HG02588 (cell line): ENCODE measurements around the gene KIF26B.
"Not testable (repeated sequence)": the region's sequence is repeated elsewhere in the genome, so short reads cannot be mapped to it uniquely, and the experiment has no call there.

Source experiments
- ATAC-seq: cut with Tn5 transposase; IDR thresholded peaks from one replicate; pipeline ENCODE4 v1.9.1; 2021; ENCODE audit warnings: mild to moderate bottlenecking, moderate library complexity; ENCODE audit not compliant: unreplicated experiment

Gene KIF26B

GRCh38 chr1:245313576-245313975 is 158.8 kb downstream of the KIF26B start:
- ATAC-seq, result no peak

GRCh38 chr1:245316784-245317183 is 162.0 kb downstream of the KIF26B start:
- ATAC-seq, result no peak

DNA sequence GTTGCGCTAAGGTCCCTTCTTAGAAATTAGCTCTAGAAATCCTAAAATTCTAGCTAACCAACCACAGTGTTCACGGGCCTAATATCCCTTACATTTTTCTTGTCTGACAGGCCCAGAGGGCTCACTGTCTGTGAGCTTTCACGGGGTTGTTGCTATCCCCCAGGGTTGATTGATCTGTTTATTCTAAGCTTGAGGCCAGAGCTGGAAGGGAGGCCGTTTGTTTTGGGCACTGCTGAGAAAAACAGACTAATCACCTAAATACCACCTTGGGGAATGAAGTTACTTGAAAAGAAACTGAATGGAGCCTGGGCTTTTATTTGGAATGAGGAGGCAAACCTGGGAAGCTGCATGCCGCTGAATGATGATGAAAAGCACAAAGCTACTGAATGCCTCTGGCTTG is 162.4 kb downstream of the KIF26B start:
- ATAC-seq, result no peak

DNA sequence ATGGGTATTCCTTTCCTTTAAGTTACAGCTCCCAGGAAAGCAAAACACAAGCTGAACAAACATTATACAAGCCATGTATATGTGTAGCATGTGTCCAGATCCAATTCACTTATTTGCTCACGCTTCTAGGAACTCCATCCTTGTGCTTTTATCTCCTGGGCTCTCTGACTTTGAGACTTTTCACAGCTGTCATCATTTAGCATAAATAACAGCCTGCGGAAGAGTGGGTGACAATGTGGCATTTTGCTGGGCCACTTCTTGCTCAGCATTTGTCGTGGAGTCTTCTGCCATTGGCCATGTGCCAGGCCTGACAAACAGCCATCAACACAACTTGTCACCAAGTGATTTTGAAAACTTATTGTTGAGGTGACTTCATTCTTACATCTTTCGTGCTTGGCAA is 164.3 kb downstream of the KIF26B start:
- no peak for ATAC-seq

- no peak for ATAC-seq
Measured at GRCh38 chr1:245322673-245323072, 167.9 kb downstream of the KIF26B start.

- not testable (repeated sequence) for ATAC-seq
Measured at GRCh38 chr1:245323765-245324164, 169.0 kb downstream of the KIF26B start.

DNA sequence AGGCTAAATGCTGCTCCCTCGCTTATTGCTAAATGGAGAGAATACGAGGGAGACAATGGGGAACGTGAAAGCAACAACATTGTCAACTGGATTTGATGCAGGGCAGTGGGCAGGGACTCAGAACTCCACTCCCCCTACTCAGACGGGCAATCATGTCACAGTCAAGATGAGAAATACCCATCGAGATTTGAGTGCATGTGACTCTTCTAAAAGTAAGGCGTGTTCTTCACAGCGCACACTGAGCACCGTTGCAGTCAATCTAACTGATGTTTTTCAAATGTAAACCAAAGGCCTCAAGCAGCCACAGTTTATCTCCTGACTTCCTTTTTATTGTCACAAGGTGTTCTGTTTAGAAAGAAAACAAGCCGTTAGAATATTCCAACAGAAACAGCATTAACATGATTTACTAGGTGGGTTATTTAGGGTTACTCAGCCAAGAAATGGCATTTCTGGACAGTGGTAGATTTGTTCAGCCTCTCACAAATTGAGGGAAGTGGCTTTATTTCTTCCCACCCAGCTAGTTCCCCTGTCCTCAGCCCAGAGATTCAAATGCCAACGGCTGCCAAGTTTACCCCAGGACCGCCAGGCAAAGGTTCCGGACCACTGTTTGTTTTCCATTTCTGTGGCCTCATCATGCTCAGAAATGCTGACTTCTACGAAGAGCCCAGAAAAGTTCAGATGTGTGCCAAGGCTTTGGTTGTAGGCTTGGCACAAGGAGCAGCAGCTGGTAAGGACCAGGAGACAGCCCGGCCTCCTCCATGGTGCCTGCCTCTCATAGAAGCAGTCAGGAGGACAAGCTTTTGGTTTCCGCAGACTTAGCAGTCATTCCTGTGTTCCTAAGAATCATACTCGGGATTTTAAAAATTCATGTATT is 171.4 kb downstream of the KIF26B start:
- ATAC-seq, result no peak

- ATAC-seq, result no peak
Measured at GRCh38 chr1:245327360-245327759, 172.6 kb downstream of the KIF26B start.

DNA sequence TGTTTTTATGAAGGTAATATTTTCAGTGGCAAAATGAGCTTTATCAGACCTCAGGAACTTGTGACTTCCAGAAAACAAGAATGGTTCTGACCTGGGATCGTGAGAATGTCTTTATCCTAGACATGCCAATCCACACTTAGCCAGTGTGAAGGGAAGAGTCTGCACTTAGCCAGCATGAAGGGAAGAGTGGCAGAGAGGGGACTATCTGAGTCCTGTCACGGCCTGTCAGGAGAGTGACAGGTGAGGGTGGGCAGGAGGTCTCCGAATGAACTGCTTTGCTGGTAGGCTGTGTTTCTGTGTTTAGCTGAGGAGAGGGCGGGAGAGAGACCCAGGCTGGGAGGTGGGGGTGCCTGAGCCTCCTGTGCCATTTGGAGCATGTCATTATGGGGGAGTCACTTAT is 173.1 kb downstream of the KIF26B start:
- no peak for ATAC-seq

DNA sequence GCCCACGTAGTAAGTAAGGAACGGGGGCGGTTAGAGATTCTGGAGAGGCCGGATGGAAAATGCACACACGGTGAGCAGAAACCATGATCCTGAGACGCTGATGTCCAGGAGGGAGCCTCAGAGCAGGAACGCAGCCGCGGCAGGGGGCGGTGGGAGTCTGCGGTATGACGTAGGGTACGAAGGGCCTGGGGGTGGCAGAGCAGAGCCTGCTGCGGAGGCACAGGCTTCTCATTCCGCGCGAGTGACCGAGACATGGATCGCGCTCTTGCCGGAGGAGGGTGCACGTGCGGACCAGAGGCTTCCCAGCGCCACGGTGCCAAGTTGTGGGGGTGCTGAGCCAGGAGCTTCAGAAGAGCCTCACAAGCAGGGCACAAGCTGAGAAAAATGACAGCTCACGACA is 176.2 kb downstream of the KIF26B start:
- ATAC-seq, result no peak

- no peak for ATAC-seq
Measured at GRCh38 chr1:245332085-245332484, 177.3 kb downstream of the KIF26B start.

DNA sequence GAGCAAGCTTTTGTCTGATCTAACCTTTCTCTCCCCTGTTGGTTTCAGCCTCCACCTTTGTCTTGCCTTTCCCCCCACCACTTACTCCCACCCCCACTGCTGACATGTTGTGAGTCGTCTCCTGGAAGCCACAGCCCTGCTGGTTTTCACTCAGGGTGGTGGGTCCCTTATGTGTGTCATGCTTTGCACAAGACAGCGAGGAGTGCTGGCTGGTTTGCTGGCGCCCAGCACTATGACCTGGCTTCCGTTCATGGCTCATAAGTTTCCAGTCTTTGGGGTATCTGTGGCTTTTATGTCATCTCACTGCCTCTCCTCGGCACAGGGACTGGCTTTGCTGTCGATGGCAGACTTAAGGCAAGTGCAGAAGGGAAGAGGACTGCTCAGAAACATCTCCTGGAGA is 177.7 kb downstream of the KIF26B start:
- no peak for ATAC-seq

DNA sequence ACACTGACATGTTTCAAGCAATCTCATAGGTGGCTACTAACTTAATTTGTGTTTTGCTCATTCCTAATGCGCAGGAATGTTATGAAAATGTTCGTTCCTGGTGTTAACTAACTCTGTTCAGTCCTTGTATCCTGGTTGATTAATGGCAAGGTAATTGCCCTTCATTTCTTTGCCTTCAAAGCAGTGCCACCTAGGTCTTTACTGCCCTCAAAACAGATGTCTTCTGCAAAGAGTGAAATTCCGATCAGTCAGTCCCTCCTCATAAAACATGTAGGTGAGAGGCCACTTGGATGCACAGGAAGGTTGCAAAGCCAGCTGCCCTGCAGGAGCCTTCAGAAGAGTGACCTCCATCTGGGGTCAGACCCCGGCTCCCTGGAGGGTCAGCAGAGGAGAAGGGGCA is 179.4 kb downstream of the KIF26B start:
- no peak for ATAC-seq

GRCh38 chr1:245334827-245335490 is 180.2 kb downstream of the KIF26B start:
- no peak for ATAC-seq

GRCh38 chr1:245335684-245336083 is 180.9 kb downstream of the KIF26B start:
- not testable (repeated sequence) for ATAC-seq

GRCh38 chr1:245336149-245336983 is 181.6 kb downstream of the KIF26B start:
- ATAC-seq, result no peak

DNA sequence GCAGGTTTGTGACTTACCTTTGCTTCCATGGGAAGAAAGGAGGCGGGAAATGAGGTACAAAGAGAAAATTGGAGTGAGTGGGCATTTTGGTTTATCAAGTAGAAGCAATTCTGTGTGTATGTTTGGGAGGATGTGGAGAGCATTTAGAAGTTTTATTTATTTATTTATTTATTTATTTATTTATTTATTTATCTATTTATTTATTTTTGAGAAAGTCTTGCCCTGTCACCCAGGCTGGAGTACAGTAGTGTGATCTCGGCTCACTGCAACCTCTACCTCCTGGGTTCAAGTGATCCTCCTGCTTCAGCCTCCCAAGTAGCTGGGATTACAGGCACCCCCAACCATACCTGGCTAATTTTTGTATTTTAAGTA is 182.2 kb downstream of the KIF26B start:
- not testable (repeated sequence) for ATAC-seq

- no peak for ATAC-seq
Measured at GRCh38 chr1:245337829-245338484, 183.2 kb downstream of the KIF26B start.

- no peak for ATAC-seq
Measured at GRCh38 chr1:245338485-245338877, 183.7 kb downstream of the KIF26B start.

DNA sequence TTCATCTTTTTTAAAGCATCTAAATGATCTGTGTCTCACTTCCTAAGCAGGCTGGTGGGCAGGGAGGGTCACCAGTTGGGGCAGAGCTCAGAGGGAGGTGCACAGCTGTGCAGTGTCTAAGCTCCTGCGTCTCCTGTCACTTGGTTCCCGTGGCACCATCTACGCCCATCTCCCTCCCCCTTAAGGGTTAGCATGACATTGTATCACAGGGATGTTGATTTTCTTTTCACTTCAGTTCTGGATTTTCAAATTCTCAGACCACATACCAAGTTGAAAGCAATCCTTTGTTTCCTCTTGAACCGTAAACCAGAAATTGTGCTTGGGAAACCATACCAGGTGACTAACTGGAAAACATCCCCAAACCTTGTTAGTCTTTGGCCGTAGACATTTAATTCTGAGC is 187.0 kb downstream of the KIF26B start:
- ATAC-seq, result no peak
